ENCODE measurements around the gene BEST3.
"Not testable (repeated sequence)": the region's sequence is repeated elsewhere in the genome, so short reads cannot be mapped to it uniquely, and the experiment has no call there.

The BEST3 gene

GRCh38 chr12:69688471-69689427 lies 10.4 kb downstream of the BEST3 start:
- in situ Hi-C loops (cut with MboI; ENCODE audit: low sequenced_read_pairs): no loop called here

GRCh38 chr12:69688021-69688420 lies 11.1 kb downstream of the BEST3 start:
- in situ Hi-C loops (cut with MboI; ENCODE audit: low sequenced_read_pairs): no loop called here

- in situ Hi-C loops (cut with MboI; ENCODE audit: low sequenced_read_pairs): no loop called here
Measured at GRCh38 chr12:69687390-69687789, 11.7 kb downstream of the BEST3 start.

- in situ Hi-C loops (cut with MboI; ENCODE audit: low sequenced_read_pairs): no loop called here
Measured at GRCh38 chr12:69686731-69687130, 12.4 kb downstream of the BEST3 start.

GRCh38 chr12:69685810-69686209 lies 13.3 kb downstream of the BEST3 start:
- in situ Hi-C loops (cut with MboI; ENCODE audit: low sequenced_read_pairs): no loop called here

- in situ Hi-C loops (cut with MboI; ENCODE audit: low sequenced_read_pairs): no loop called here
Measured at GRCh38 chr12:69684466-69684865, 14.6 kb downstream of the BEST3 start.

GRCh38 chr12:69682110-69682755 lies 16.9 kb downstream of the BEST3 start:
- in situ Hi-C loops (cut with MboI; ENCODE audit: low sequenced_read_pairs): no loop called here

GRCh38 chr12:69679119-69679518 lies 20.0 kb downstream of the BEST3 start:
- in situ Hi-C loops (cut with MboI; ENCODE audit: low sequenced_read_pairs): no loop called here

GRCh38 chr12:69676257-69677012 lies 22.7 kb downstream of the BEST3 start:
- in situ Hi-C loops (cut with MboI; ENCODE audit: low sequenced_read_pairs): no loop called here

GRCh38 chr12:69672195-69672594 lies 26.9 kb downstream of the BEST3 start:
- in situ Hi-C loops (cut with MboI; ENCODE audit: low sequenced_read_pairs): no loop called here

- in situ Hi-C loops (cut with MboI; ENCODE audit: low sequenced_read_pairs): no loop called here
Measured at GRCh38 chr12:69671597-69671996, 27.5 kb downstream of the BEST3 start.

GRCh38 chr12:69666798-69667197 lies 32.3 kb downstream of the BEST3 start:
- in situ Hi-C loops (cut with MboI; ENCODE audit: low sequenced_read_pairs): no loop called here

- in situ Hi-C loops (cut with MboI; ENCODE audit: low sequenced_read_pairs): not testable (repeated sequence)
Measured at GRCh38 chr12:69664930-69665377, 34.1 kb downstream of the BEST3 start.

- in situ Hi-C loops (cut with MboI; ENCODE audit: low sequenced_read_pairs): no loop called here
Measured at GRCh38 chr12:69663726-69664125, 35.4 kb downstream of the BEST3 start.

GRCh38 chr12:69662764-69663163 lies 36.3 kb downstream of the BEST3 start:
- in situ Hi-C loops (cut with MboI; ENCODE audit: low sequenced_read_pairs): no loop called here

GRCh38 chr12:69661386-69661785 lies 37.7 kb downstream of the BEST3 start:
- in situ Hi-C loops (cut with MboI; ENCODE audit: low sequenced_read_pairs): no loop called here

GRCh38 chr12:69660164-69660863 lies 38.8 kb downstream of the BEST3 start:
- in situ Hi-C loops (cut with MboI; ENCODE audit: low sequenced_read_pairs): no loop called here

- in situ Hi-C loops (cut with MboI; ENCODE audit: low sequenced_read_pairs): no loop called here
Measured at GRCh38 chr12:69658203-69658602, 40.9 kb downstream of the BEST3 start.

GRCh38 chr12:69657376-69658137 lies 41.5 kb downstream of the BEST3 start:
- in situ Hi-C loops (cut with MboI; ENCODE audit: low sequenced_read_pairs): no loop called here
